GM19455 (cell line): ENCODE measurements around the gene UMODL1.

Source experiments
- ATAC-seq: cut with Tn5 transposase; IDR thresholded peaks from one replicate; pipeline ENCODE4 v1.9.1; 2021; ENCODE audit not compliant: unreplicated experiment

The UMODL1 gene

GRCh38 chr21:42129300-42130266, 58.5 kb downstream of the UMODL1 start:
- ATAC-seq, result no peak

- ATAC-seq, result no peak
Observed at GRCh38 chr21:42130441-42130840, 59.3 kb downstream of the UMODL1 start.

GRCh38 chr21:42132183-42132582, 61.1 kb downstream of the UMODL1 start:
- ATAC-seq, result no peak

- ATAC-seq, result no peak
Observed at GRCh38 chr21:42133131-42133530, 62.0 kb downstream of the UMODL1 start.

GRCh38 chr21:42135386-42136052, 64.4 kb downstream of the UMODL1 start:
- no peak for ATAC-seq

GRCh38 chr21:42137191-42137904, 66.2 kb downstream of the UMODL1 start:
- ATAC-seq, result no peak

- ATAC-seq, result no peak
Observed at GRCh38 chr21:42140196-42140934, 69.2 kb downstream of the UMODL1 start.

- ATAC-seq, result no peak
Observed at GRCh38 chr21:42141643-42142042, 70.5 kb downstream of the UMODL1 start.

- no peak for ATAC-seq
Observed at GRCh38 chr21:42142141-42142540, 71.0 kb downstream of the UMODL1 start.

- no peak for ATAC-seq
Observed at GRCh38 chr21:42142627-42143026, 71.5 kb downstream of the UMODL1 start.

GRCh38 chr21:42143111-42143510, 72.0 kb downstream of the UMODL1 start:
- ATAC-seq, result no peak

GRCh38 chr21:42144221-42144620, 73.1 kb downstream of the UMODL1 start:
- no peak for ATAC-seq

- no peak for ATAC-seq
Observed at GRCh38 chr21:42144679-42145568, 73.8 kb downstream of the UMODL1 start.

- no peak for ATAC-seq
Observed at GRCh38 chr21:42145569-42146272, 74.6 kb downstream of the UMODL1 start.

- no peak for ATAC-seq
Observed at GRCh38 chr21:42146273-42146805, 75.2 kb downstream of the UMODL1 start.

GRCh38 chr21:42146821-42147220, 75.7 kb downstream of the UMODL1 start:
- no peak for ATAC-seq

- no peak for ATAC-seq
Observed at GRCh38 chr21:42147386-42148020, 76.4 kb downstream of the UMODL1 start.

GRCh38 chr21:42148097-42148496, 77.0 kb downstream of the UMODL1 start:
- ATAC-seq, result no peak
